DOHH2 (cell line): ENCODE data around the gene ZNF365.

ENCODE experiments used
- CTCF ChIP-seq: fragments of 200-600 bp; sonication (generic); IDR thresholded peaks from one replicate; pipeline ENCODE4 v1.5.1; 2014; ENCODE audit warnings: antibody characterized with exemption, mild to moderate bottlenecking, low read depth, low read length; ENCODE audit not compliant: poor library complexity, severe bottlenecking
- EZH2phosphoT487 ChIP-seq: fragments of 200-600 bp; sonication (generic); IDR thresholded peaks from 2 replicates; pipeline ENCODE4 v1.6.1; 2017; ENCODE audit warnings: borderline replicate concordance, mild to moderate bottlenecking, antibody characterized with exemption, low read length, moderate library complexity, mixed read lengths

DNA sequence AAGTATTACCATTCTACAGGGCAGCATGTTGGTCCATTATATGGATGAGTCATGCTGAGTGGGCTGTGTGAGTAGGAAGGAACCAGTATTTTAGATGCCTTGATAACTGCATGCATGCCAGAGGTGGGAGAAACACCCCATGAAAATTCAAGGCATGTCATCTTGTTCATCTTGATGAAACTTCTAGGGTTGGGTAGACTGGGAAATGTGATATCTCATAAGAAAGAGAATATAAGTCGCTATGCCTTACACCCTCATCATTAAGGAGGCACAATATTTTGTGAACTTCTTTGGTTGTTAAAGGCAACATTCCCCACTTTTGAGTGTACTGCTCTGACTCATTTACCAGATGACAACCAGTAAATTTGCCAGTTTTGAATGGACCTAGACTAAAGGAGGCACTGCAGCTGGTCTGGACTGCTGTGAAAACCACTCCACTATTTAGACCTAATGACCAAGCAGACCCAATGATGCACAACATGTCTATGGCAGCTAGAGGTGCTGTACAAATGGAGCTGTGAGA lies 48.0 kb downstream of the ZNF365 start:
- TF ChIP-seq CTCF = no peak
- TF ChIP-seq EZH2phosphoT487 = no peak
